Ectodermal cell (in vitro differentiated cells): ENCODE data around the gene METTL23.
"Not testable (repeated sequence)": the region's sequence is repeated elsewhere in the genome, so short reads cannot be mapped to it uniquely, and the experiment has no call there.

Source experiments
- H3K27ac ChIP-seq: 2 replicates; pipeline ENCODE4 v1.7.0; 2013; ENCODE audit warnings: mild to moderate bottlenecking, low read depth, low read length; ENCODE audit not compliant: insufficient read depth, poor library complexity, severe bottlenecking
- H3K27me3 ChIP-seq: 2 replicates; pipeline ENCODE4 v1.7.0; 2013; ENCODE audit warnings: mild to moderate bottlenecking, low read length; ENCODE audit not compliant: insufficient read depth, control insufficient read depth, poor library complexity, severe bottlenecking
- H3K36me3 ChIP-seq: one replicate; pipeline ENCODE4 v1.7.0; 2013; ENCODE audit warnings: low read length; ENCODE audit not compliant: control insufficient read depth, insufficient read depth
- H3K4me1 ChIP-seq: one replicate; pipeline ENCODE4 v1.7.0; 2013; ENCODE audit warnings: low read length; ENCODE audit not compliant: control insufficient read depth, insufficient read depth
- H3K4me3 ChIP-seq: 2 replicates; pipeline ENCODE4 v1.7.0; 2013; ENCODE audit warnings: low read depth, low read length, control low read depth; ENCODE audit not compliant: insufficient read depth
- H3K9me3 ChIP-seq: 2 replicates; pipeline ENCODE4 v1.7.0; 2013; ENCODE audit warnings: mild to moderate bottlenecking, low read length, moderate library complexity; ENCODE audit not compliant: control insufficient read depth
- WGBS, 2 experiments: methylation state at CpG; one replicate each; pipeline ENCODE4 v1.1.7; 2013; ENCODE audit warnings: missing lambda C conversion rate in 2 of 2; 5-methylcytosine and 5-hydroxymethylcytosine counted together

Gene METTL23

GRCh38 chr17:76745785-76746184, 19.1 kb downstream of the METTL23 start:
- H3K27ac ChIP-seq, H3K27me3 ChIP-seq, H3K4me1 ChIP-seq, H3K36me3 ChIP-seq, H3K9me3 ChIP-seq, H3K4me3 ChIP-seq: not testable (repeated sequence)
- WGBS, 2 experiments = 97% methylated on average over 6 of the region's 6 CpGs

- Histone ChIP-seq H3K4me1 (no peaks in the 10 kb centered on the region), H3K27ac (no peak overlapping the region), H3K27me3 (no peaks in the 10 kb centered on the region), H3K36me3 (peaks cover 4% of the 10 kb centered on the region), H3K4me3 (no peak overlapping the region), H3K9me3 (no peaks in the 10 kb centered on the region)
- WGBS, 2 experiments = 92% methylated on average over 9 of the region's 9 CpGs
Observed at GRCh38 chr17:76747716-76748363, 21.2 kb downstream of the METTL23 start.

- H3K9me3 ChIP-seq = no peaks in the 10 kb centered on the region
- H3K27me3 ChIP-seq = no peaks in the 10 kb centered on the region
- 91 to 98% methylated on average over 1 of the region's 1 CpG for WGBS, 2 experiments
- H3K4me3 ChIP-seq = no peak overlapping the region
- H3K36me3 ChIP-seq = peaks cover 4% of the 10 kb centered on the region
- no peak overlapping the region for H3K27ac ChIP-seq
- no peaks in the 10 kb centered on the region for H3K4me1 ChIP-seq
Observed at GRCh38 chr17:76748657-76749056, 22.0 kb downstream of the METTL23 start.

GRCh38 chr17:76751416-76751993, 24.9 kb downstream of the METTL23 start:
- Histone ChIP-seq H3K27ac (no peak overlapping the region), H3K4me3 (no peak overlapping the region), H3K4me1 (no peaks in the 10 kb centered on the region), H3K9me3 (no peaks in the 10 kb centered on the region), H3K36me3 (peaks cover 4% of the 10 kb centered on the region), H3K27me3 (no peaks in the 10 kb centered on the region)
- 92 to 100% methylated on average over 1 to 2 of the region's 3 CpGs for WGBS, 2 experiments

- Histone ChIP-seq H3K36me3 (peaks cover 3% of the 10 kb centered on the region), H3K27me3 (no peaks in the 10 kb centered on the region), H3K9me3 (no peaks in the 10 kb centered on the region), H3K27ac (no peak overlapping the region), H3K4me3 (no peak overlapping the region), H3K4me1 (no peaks in the 10 kb centered on the region)
- 95% methylated on average over 3 to 4 of the region's 4 CpGs for WGBS, 2 experiments
Observed at GRCh38 chr17:76752006-76752405, 25.4 kb downstream of the METTL23 start.

GRCh38 chr17:76753061-76753961, 26.7 kb downstream of the METTL23 start:
- Histone ChIP-seq H3K9me3 (no peaks in the 10 kb centered on the region), H3K27ac (no peak overlapping the region), H3K4me3 (no peak overlapping the region), H3K27me3 (no peaks in the 10 kb centered on the region), H3K36me3 (peaks cover 3% of the 10 kb centered on the region), H3K4me1 (no peaks in the 10 kb centered on the region)
- WGBS, 2 experiments = 93 to 95% methylated on average over 12 of the region's 12 CpGs

GRCh38 chr17:76755285-76755684, 28.6 kb downstream of the METTL23 start:
- Histone ChIP-seq H3K27me3 (no peaks in the 10 kb centered on the region), H3K4me1 (no peaks in the 10 kb centered on the region), H3K9me3 (no peaks in the 10 kb centered on the region), H3K4me3 (no peak overlapping the region), H3K27ac (no peak overlapping the region), H3K36me3 (peaks cover 3% of the 10 kb centered on the region)
- WGBS, 2 experiments = 89 to 97% methylated on average over 1 of the region's 2 CpGs

- Histone ChIP-seq H3K4me1 (no peaks in the 10 kb centered on the region), H3K36me3 (peaks cover 3% of the 10 kb centered on the region), H3K4me3 (no peak overlapping the region), H3K27ac (no peak overlapping the region), H3K9me3 (no peaks in the 10 kb centered on the region), H3K27me3 (no peaks in the 10 kb centered on the region)
- 95 to 96% methylated on average over 5 of the region's 5 CpGs for WGBS, 2 experiments
Observed at GRCh38 chr17:76757256-76757655, 30.6 kb downstream of the METTL23 start.

- no peaks in the 10 kb centered on the region for H3K9me3 ChIP-seq
- no peaks in the 10 kb centered on the region for H3K27me3 ChIP-seq
- no peaks in the 10 kb centered on the region for H3K4me1 ChIP-seq
- no peak overlapping the region for H3K4me3 ChIP-seq
- H3K27ac ChIP-seq = no peak overlapping the region
- WGBS, 2 experiments = 84 to 93% methylated on average over 2 to 3 of the region's 3 CpGs
- H3K36me3 ChIP-seq = peaks cover 3% of the 10 kb centered on the region
Observed at GRCh38 chr17:76758570-76758969, 31.9 kb downstream of the METTL23 start.

- peaks cover 3% of the 10 kb centered on the region for H3K36me3 ChIP-seq
- no peak overlapping the region for H3K27ac ChIP-seq
Observed at GRCh38 chr17:76772842-76773525, 46.3 kb downstream of the METTL23 start.

More at GRCh38 chr17:76772842-76773525, 46.3 kb downstream of the METTL23 start:
- H3K27me3 ChIP-seq = no peaks in the 10 kb centered on the region
- WGBS, 2 experiments = 94% methylated on average over 6 of the region's 6 CpGs
- no peaks in the 10 kb centered on the region for H3K4me1 ChIP-seq
- H3K4me3 ChIP-seq = no peak overlapping the region
- H3K9me3 ChIP-seq = no peaks in the 10 kb centered on the region
